ENCODE data around the gene MT1M. TPM values are rescaled to one million over a fixed set of nuclear protein-coding genes. Genes with fewer than 3 reads are reported as not detected.

The MT1M gene
- total and polyA plus RNA-seq, 2 experiments from 2014 or later, result 1.1 to 4.7 TPM

- TF ChIP-seq, protein P1, sequence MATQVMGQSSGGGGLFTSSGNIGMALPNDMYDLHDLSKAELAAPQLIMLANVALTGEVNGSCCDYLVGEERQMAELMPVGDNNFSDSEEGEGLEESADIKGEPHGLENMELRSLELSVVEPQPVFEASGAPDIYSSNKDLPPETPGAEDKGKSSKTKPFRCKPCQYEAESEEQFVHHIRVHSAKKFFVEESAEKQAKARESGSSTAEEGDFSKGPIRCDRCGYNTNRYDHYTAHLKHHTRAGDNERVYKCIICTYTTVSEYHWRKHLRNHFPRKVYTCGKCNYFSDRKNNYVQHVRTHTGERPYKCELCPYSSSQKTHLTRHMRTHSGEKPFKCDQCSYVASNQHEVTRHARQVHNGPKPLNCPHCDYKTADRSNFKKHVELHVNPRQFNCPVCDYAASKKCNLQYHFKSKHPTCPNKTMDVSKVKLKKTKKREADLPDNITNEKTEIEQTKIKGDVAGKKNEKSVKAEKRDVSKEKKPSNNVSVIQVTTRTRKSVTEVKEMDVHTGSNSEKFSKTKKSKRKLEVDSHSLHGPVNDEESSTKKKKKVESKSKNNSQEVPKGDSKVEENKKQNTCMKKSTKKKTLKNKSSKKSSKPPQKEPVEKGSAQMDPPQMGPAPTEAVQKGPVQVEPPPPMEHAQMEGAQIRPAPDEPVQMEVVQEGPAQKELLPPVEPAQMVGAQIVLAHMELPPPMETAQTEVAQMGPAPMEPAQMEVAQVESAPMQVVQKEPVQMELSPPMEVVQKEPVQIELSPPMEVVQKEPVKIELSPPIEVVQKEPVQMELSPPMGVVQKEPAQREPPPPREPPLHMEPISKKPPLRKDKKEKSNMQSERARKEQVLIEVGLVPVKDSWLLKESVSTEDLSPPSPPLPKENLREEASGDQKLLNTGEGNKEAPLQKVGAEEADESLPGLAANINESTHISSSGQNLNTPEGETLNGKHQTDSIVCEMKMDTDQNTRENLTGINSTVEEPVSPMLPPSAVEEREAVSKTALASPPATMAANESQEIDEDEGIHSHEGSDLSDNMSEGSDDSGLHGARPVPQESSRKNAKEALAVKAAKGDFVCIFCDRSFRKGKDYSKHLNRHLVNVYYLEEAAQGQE (IDR thresholded peaks at IDR 0.05; ENCODE audit: unreplicated experiment), result no peak
- TF ChIP-seq POLR2AphosphoS5 (IDR thresholded peaks at IDR 0.05; ENCODE audit: low read depth) (no peak), CREB1 (CRISPR knock-in tag; IDR thresholded peaks at IDR 0.05; ENCODE audit: low read depth) (no peak), JUNB (IDR thresholded peaks at IDR 0.05; ENCODE audit: unreplicated experiment) (no peak), NANOG (IDR thresholded peaks at IDR 0.05; ENCODE audit: borderline replicate concordance) (no peak), ZNF331 (CRISPR knock-in tag; IDR thresholded peaks at IDR 0.05; ENCODE audit: low read depth) (no peak), STAT1 (IDR thresholded peaks at IDR 0.05; ENCODE audit: unreplicated experiment) (no peak)
Observed at GRCh38 chr16:56652600-56652999, 20.1 kb downstream of the MT1M start (continued).

- Histone ChIP-seq H2AFZ (no peak overlapping the region), H3K79me2 (replicated peaks; ENCODE audit: insufficient read depth) (no peaks in the 10 kb centered on the region), H3K4me3 (no peak overlapping the region), H4K20me1 (replicated peaks; ENCODE audit: insufficient read depth) (no peaks in the 10 kb centered on the region), H3K27ac (ENCODE audit: low read depth) (no peak overlapping the region), H3K9me2 (ENCODE audit: insufficient read depth) (no peaks in the 10 kb centered on the region), H3K27me3 (ENCODE audit: insufficient read depth) (peaks cover 55% of the 10 kb centered on the region), H3K36me3 (ENCODE audit: insufficient read depth) (no peaks in the 10 kb centered on the region; the same call in 1 of the 2 replicates), H3K4me2 (no peak overlapping the region), H3K4me1 (ENCODE audit: insufficient read depth) (peaks cover 3% of the 10 kb centered on the region), H3F3A (replicated peaks; ENCODE audit: low read depth) (no peaks in the 10 kb centered on the region)
- Mint-ChIP-seq H3K4me1 (peaks cover 4% of the 10 kb centered on the region; the same call in 2 of the 3 replicates), H3K36me3 (ENCODE audit: low read depth) (no peaks in the 10 kb centered on the region), H3K27me3 (ENCODE audit: insufficient read depth, low read depth, poor library complexity) (peaks cover 47% of the 10 kb centered on the region), H3K9me3 (no peaks in the 10 kb centered on the region), H3K27ac (no peak overlapping the region), H3K4me3 (no peak overlapping the region)
- DNase-seq (ENCODE audit: low spot score) (no peak), ATAC-seq (no peak)
- TF ChIP-seq, protein P1 (IDR thresholded peaks at IDR 0.05; ENCODE audit: unreplicated experiment), result no peak
- no peak for TF ChIP-seq CREB1 (CRISPR knock-in tag; IDR thresholded peaks at IDR 0.05; ENCODE audit: low read depth)
- TF ChIP-seq POLR2AphosphoS5 (IDR thresholded peaks at IDR 0.05; ENCODE audit: low read depth), result no peak
- TF ChIP-seq, protein P2, sequence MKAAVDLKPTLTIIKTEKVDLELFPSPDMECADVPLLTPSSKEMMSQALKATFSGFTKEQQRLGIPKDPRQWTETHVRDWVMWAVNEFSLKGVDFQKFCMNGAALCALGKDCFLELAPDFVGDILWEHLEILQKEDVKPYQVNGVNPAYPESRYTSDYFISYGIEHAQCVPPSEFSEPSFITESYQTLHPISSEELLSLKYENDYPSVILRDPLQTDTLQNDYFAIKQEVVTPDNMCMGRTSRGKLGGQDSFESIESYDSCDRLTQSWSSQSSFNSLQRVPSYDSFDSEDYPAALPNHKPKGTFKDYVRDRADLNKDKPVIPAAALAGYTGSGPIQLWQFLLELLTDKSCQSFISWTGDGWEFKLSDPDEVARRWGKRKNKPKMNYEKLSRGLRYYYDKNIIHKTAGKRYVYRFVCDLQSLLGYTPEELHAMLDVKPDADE (IDR thresholded peaks at IDR 0.05), result no peak
- no peak for TF ChIP-seq STAT1 (IDR thresholded peaks at IDR 0.05; ENCODE audit: unreplicated experiment)
- TF ChIP-seq ZNF114 (CRISPR knock-in tag; IDR thresholded peaks at IDR 0.05), result no peak
- no peak for TF ChIP-seq JUNB (IDR thresholded peaks at IDR 0.05; ENCODE audit: unreplicated experiment)
- no peak for TF ChIP-seq EZH2 (IDR thresholded peaks at IDR 0.05; ENCODE audit: low read depth, unreplicated experiment)
- TF ChIP-seq ZNF462 (CRISPR knock-in tag; IDR thresholded peaks at IDR 0.05), result no peak
Observed at GRCh38 chr16:56653218-56653617, 20.8 kb downstream of the MT1M start.

All from GM23338 (cell line).